Measurements from ENCODE around the gene ELOVL6. TPM values are rescaled to one million over a fixed set of nuclear protein-coding genes. Genes with fewer than 3 reads are reported as not detected.

ELOVL6 gene
- total and polyA plus RNA-seq, 9 of the 15 experiments (the other 6 are each of a cell fraction or from before 2014, with no cell fraction given), result 18.3 to 82.6 (median 46.0) TPM

DNA sequence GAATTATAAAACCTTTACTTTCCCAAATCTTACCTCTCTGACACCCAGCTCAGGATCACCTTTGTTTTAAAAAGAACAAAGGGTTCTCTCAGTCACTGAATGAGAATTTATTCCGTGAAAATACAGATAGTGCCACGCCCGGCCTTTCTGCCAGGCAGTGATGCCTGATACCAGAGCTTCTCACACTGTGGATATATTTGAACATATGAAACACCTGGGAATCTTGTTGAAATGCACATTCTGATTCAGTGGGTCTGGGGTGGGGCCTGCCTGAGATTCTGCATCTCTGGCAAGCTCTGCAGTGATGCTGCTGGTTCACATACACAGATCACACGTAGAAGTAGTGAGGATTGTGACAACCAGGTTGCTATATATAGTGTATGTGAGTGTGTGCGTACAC lies 46.0 kb downstream of the ELOVL6 start:
- H4K20me1 ChIP-seq (replicated peaks; ENCODE audit: control insufficient read depth, insufficient read depth, low read length), result 0 out of 2 replicates have a peak, but pooled peaks cover 3% of the 10 kb centered on the region
- no peaks in the 10 kb centered on the region for H3K27me3 ChIP-seq (ENCODE audit: control insufficient read depth in 2 of 2, insufficient read depth in 2 of 2, low read length in 2 of 2)
- H3K27ac ChIP-seq (ENCODE audit: extremely low read depth, low read depth, low read length), result no peak overlapping the region
- H3K9me3 ChIP-seq (replicated peaks; ENCODE audit: control insufficient read depth, insufficient read depth, low read depth, low read length), result no peaks in the 10 kb centered on the region
- H2AFZ ChIP-seq (ENCODE audit: low read depth, low read length), result no peak overlapping the region
- FAIRE-seq (no peak), ATAC-seq (no peak), DNase-seq (ENCODE audit: extremely low read depth in 1 of 4, low spot score in 3 of 4) (no peak)
- H3K4me2 ChIP-seq (ENCODE audit: insufficient read depth, low read length), result no peak overlapping the region
- WGBS (ENCODE audit: insufficient coverage, low coverage, missing lambda C conversion rate), result 89% methylated on average over 5 of the region's 5 CpGs
- no TSS peak for BruUV-seq (replicated peaks)
- peaks cover 28% of the 10 kb centered on the region for H3K79me2 ChIP-seq (ENCODE audit: control insufficient read depth, insufficient read depth, low read length)
- H3K9me1 ChIP-seq (ENCODE audit: control insufficient read depth, insufficient read depth, low read length), result no peaks in the 10 kb centered on the region
- peaks cover 55% of the 10 kb centered on the region for H3K36me3 ChIP-seq (ENCODE audit: control insufficient read depth, insufficient read depth, low read length)
- no peak overlapping the region for H3K4me3 ChIP-seq
- no peak overlapping the region for H3K9ac ChIP-seq (ENCODE audit: insufficient read depth in 1 of 2, low read depth in 2 of 2, low read length in 2 of 2)
- H3K4me1 ChIP-seq (replicated peaks in 1 of 2; ENCODE audit: control insufficient read depth in 2 of 2, insufficient read depth in 2 of 2, low read length in 2 of 2), result peaks cover 0 to 5% of the 10 kb centered on the region in 2 experiments; a peak in 1 of 5 replicates
- intact Hi-C loops (cut with micrococcal nuclease), result no loop called here
- in situ Hi-C loops (cut with MboI), result no loop called here
- POLR2A ChIA-PET, result interaction anchor here (0.7 to 1.4 kb wide), 2 partner anchors 12 to 1130 kb away, joined by 3 to 4 read pairs; no protein-coding TSS in a partner anchor
- CTCF ChIA-PET (ENCODE audit: low intra/inter-chr PET ratio), result no interaction called here
- no peak for TF ChIP-seq KLF1 (tag; IDR thresholded peaks at IDR 0.05)
- TF ChIP-seq, protein P1, sequence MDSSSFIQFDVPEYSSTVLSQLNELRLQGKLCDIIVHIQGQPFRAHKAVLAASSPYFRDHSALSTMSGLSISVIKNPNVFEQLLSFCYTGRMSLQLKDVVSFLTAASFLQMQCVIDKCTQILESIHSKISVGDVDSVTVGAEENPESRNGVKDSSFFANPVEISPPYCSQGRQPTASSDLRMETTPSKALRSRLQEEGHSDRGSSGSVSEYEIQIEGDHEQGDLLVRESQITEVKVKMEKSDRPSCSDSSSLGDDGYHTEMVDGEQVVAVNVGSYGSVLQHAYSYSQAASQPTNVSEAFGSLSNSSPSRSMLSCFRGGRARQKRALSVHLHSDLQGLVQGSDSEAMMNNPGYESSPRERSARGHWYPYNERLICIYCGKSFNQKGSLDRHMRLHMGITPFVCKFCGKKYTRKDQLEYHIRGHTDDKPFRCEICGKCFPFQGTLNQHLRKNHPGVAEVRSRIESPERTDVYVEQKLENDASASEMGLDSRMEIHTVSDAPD (CRISPR knock-in tag; IDR thresholded peaks at IDR 0.05), result no peak
- TF ChIP-seq, protein P2, sequence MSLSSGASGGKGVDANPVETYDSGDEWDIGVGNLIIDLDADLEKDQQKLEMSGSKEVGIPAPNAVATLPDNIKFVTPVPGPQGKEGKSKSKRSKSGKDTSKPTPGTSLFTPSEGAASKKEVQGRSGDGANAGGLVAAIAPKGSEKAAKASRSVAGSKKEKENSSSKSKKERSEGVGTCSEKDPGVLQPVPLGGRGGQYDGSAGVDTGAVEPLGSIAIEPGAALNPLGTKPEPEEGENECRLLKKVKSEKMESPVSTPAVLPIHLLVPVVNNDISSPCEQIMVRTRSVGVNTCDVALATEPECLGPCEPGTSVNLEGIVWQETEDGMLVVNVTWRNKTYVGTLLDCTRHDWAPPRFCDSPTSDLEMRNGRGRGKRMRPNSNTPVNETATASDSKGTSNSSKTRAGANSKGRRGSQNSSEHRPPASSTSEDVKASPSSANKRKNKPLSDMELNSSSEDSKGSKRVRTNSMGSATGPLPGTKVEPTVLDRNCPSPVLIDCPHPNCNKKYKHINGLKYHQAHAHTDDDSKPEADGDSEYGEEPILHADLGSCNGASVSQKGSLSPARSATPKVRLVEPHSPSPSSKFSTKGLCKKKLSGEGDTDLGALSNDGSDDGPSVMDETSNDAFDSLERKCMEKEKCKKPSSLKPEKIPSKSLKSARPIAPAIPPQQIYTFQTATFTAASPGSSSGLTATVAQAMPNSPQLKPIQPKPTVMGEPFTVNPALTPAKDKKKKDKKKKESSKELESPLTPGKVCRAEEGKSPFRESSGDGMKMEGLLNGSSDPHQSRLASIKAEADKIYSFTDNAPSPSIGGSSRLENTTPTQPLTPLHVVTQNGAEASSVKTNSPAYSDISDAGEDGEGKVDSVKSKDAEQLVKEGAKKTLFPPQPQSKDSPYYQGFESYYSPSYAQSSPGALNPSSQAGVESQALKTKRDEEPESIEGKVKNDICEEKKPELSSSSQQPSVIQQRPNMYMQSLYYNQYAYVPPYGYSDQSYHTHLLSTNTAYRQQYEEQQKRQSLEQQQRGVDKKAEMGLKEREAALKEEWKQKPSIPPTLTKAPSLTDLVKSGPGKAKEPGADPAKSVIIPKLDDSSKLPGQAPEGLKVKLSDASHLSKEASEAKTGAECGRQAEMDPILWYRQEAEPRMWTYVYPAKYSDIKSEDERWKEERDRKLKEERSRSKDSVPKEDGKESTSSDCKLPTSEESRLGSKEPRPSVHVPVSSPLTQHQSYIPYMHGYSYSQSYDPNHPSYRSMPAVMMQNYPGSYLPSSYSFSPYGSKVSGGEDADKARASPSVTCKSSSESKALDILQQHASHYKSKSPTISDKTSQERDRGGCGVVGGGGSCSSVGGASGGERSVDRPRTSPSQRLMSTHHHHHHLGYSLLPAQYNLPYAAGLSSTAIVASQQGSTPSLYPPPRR (CRISPR knock-in tag; IDR thresholded peaks at IDR 0.05; ENCODE audit: borderline replicate concordance), result no peak
- no peak for TF ChIP-seq GABPB2 (CRISPR knock-in tag; conservative IDR thresholded peaks at IDR 0.05)
- no peak for TF ChIP-seq DPF2 (IDR thresholded peaks at IDR 0.05)
- TF ChIP-seq FOXK2 (conservative IDR thresholded peaks at IDR 0.05 in 1 of 2, IDR thresholded peaks at IDR 0.05 in 1 of 2; ENCODE audit: low read depth in 2 of 2), result no peak
- TF ChIP-seq ETS2 (tag; IDR thresholded peaks at IDR 0.05; ENCODE audit: borderline replicate concordance, poor library complexity, severe bottlenecking), result no peak
- TF ChIP-seq POLR2A (conservative IDR thresholded peaks at IDR 0.05), result no peak
- no peak for TF ChIP-seq POLR3G (IDR thresholded peaks at IDR 0.05; ENCODE audit: extremely low read depth, insufficient read length, insufficient replicate concordance)
- no peak for TF ChIP-seq ZNF316 (IDR thresholded peaks at IDR 0.05)
- TF ChIP-seq ZNF707 (CRISPR knock-in tag; conservative IDR thresholded peaks at IDR 0.05), result no peak
- TF ChIP-seq GTF2A2 (tag; IDR thresholded peaks at IDR 0.05), result no peak
- no peak for TF ChIP-seq BCOR (IDR thresholded peaks at IDR 0.05)
- TF ChIP-seq, protein P3, sequence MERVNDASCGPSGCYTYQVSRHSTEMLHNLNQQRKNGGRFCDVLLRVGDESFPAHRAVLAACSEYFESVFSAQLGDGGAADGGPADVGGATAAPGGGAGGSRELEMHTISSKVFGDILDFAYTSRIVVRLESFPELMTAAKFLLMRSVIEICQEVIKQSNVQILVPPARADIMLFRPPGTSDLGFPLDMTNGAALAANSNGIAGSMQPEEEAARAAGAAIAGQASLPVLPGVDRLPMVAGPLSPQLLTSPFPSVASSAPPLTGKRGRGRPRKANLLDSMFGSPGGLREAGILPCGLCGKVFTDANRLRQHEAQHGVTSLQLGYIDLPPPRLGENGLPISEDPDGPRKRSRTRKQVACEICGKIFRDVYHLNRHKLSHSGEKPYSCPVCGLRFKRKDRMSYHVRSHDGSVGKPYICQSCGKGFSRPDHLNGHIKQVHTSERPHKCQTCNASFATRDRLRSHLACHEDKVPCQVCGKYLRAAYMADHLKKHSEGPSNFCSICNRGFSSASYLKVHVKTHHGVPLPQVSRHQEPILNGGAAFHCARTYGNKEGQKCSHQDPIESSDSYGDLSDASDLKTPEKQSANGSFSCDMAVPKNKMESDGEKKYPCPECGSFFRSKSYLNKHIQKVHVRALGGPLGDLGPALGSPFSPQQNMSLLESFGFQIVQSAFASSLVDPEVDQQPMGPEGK (CRISPR knock-in tag; IDR thresholded peaks at IDR 0.05; ENCODE audit: borderline replicate concordance), result no peak
- TF ChIP-seq, protein P4, sequence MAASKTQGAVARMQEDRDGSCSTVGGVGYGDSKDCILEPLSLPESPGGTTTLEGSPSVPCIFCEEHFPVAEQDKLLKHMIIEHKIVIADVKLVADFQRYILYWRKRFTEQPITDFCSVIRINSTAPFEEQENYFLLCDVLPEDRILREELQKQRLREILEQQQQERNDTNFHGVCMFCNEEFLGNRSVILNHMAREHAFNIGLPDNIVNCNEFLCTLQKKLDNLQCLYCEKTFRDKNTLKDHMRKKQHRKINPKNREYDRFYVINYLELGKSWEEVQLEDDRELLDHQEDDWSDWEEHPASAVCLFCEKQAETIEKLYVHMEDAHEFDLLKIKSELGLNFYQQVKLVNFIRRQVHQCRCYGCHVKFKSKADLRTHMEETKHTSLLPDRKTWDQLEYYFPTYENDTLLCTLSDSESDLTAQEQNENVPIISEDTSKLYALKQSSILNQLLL (CRISPR knock-in tag; IDR thresholded peaks at IDR 0.05; ENCODE audit: borderline replicate concordance), result no peak
